GM12878 (cell line): Measurements from ENCODE around the gene HLA-DRB1.
"Not testable (repeated sequence)": the region's sequence is repeated elsewhere in the genome, so short reads cannot be mapped to it uniquely, and the experiment has no call there.

Source experiments
- CHD4 ChIP-seq: fragments of 200-600 bp; sonication (generic); IDR thresholded peaks from 2 replicates; pipeline ENCODE4 v1.6.1; 2016; ENCODE audit warnings: mild to moderate bottlenecking
- EZH2 ChIP-seq: IDR thresholded peaks from 2 replicates; pipeline ENCODE4 v1.6.1; 2012; ENCODE audit warnings: low read depth, mild to moderate bottlenecking, control low read depth, inconsistent platforms, low read length, borderline replicate concordance; ENCODE audit not compliant: control insufficient read depth
- POLR2A ChIP-seq: IDR thresholded peaks from 2 replicates; pipeline ENCODE4 v1.6.1; 2011; ENCODE audit warnings: low read depth, mild to moderate bottlenecking, low read length
- TBL1XR1 ChIP-seq: IDR thresholded peaks from 2 replicates; pipeline ENCODE4 v1.6.1; 2012; ENCODE audit warnings: low read depth, low read length, improper control_type of control experiment
- WRNIP1 ChIP-seq: IDR thresholded peaks from 2 replicates; pipeline ENCODE4 v1.6.1; 2011; ENCODE audit warnings: low read depth, low read length, improper control_type of control experiment, borderline replicate concordance
- YY1 ChIP-seq: IDR thresholded peaks from 2 replicates; pipeline ENCODE4 v1.6.1; 2011; ENCODE audit warnings: low read depth, mild to moderate bottlenecking, low read length
- ZZZ3 ChIP-seq: IDR thresholded peaks from 2 replicates; pipeline ENCODE4 v1.6.1; 2011; ENCODE audit warnings: low read depth; ENCODE audit not compliant: control insufficient read depth, insufficient read length
- TF ChIP-seq, protein P1 (sequence below): fragments of 450-650 bp; IDR thresholded peaks from 2 replicates; pipeline ENCODE4 v1.6.1; 2017; ENCODE audit warnings: antibody characterized with exemption, mild to moderate bottlenecking, moderate library complexity
- TF ChIP-seq, protein P2 (sequence below): IDR thresholded peaks from 2 replicates; pipeline ENCODE4 v1.6.1; 2012; ENCODE audit warnings: low read length, inconsistent platforms
- TF ChIP-seq, protein P3 (sequence below), 3 experiments: IDR thresholded peaks in 2 of 3; conservative IDR thresholded peaks in 1 of 3; 2 replicates each; pipeline ENCODE4 v1.5.1; 2011; ENCODE audit warnings: low read depth in 3 of 3, low read length in 3 of 3, mild to moderate bottlenecking in 3 of 3, control low read depth in 2 of 3, moderate library complexity in 2 of 3, inconsistent platforms in 1 of 3, mixed read lengths in 1 of 3; ENCODE audit not compliant: control insufficient read depth in 2 of 3, insufficient read depth in 1 of 3; ENCODE audit errors: extremely low read depth in 1 of 3

DNA sequence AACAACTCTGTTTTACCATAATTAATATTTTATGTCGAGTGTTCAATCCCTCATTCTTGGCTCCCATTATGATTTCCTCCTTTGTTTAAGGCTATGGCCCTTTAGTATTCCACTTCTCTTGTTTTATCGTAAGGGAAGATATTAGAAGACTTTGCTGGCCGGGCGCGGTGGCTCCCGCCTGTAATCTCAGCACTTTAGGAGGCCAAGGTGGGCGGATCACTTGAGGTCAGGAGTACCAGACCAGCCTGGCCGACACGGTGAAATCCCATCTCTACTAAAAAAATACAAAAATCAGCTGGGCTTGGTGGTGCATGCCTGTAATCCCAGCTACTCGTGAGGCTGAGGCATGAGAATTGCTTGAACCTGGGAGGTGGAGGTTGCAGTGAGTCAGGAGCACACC is 1.1 kb upstream of the HLA-DRB1 start:
- TF ChIP-seq, protein P1, sequence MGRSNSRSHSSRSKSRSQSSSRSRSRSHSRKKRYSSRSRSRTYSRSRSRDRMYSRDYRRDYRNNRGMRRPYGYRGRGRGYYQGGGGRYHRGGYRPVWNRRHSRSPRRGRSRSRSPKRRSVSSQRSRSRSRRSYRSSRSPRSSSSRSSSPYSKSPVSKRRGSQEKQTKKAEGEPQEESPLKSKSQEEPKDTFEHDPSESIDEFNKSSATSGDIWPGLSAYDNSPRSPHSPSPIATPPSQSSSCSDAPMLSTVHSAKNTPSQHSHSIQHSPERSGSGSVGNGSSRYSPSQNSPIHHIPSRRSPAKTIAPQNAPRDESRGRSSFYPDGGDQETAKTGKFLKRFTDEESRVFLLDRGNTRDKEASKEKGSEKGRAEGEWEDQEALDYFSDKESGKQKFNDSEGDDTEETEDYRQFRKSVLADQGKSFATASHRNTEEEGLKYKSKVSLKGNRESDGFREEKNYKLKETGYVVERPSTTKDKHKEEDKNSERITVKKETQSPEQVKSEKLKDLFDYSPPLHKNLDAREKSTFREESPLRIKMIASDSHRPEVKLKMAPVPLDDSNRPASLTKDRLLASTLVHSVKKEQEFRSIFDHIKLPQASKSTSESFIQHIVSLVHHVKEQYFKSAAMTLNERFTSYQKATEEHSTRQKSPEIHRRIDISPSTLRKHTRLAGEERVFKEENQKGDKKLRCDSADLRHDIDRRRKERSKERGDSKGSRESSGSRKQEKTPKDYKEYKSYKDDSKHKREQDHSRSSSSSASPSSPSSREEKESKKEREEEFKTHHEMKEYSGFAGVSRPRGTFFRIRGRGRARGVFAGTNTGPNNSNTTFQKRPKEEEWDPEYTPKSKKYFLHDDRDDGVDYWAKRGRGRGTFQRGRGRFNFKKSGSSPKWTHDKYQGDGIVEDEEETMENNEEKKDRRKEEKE = not testable (repeated sequence)
- TF ChIP-seq POLR2A, TBL1XR1, EZH2, WRNIP1, CHD4, YY1, ZZZ3: not testable (repeated sequence)
- TF ChIP-seq, protein P2, sequence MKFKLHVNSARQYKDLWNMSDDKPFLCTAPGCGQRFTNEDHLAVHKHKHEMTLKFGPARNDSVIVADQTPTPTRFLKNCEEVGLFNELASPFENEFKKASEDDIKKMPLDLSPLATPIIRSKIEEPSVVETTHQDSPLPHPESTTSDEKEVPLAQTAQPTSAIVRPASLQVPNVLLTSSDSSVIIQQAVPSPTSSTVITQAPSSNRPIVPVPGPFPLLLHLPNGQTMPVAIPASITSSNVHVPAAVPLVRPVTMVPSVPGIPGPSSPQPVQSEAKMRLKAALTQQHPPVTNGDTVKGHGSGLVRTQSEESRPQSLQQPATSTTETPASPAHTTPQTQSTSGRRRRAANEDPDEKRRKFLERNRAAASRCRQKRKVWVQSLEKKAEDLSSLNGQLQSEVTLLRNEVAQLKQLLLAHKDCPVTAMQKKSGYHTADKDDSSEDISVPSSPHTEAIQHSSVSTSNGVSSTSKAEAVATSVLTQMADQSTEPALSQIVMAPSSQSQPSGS = not testable (repeated sequence)
- TF ChIP-seq, protein P3, sequence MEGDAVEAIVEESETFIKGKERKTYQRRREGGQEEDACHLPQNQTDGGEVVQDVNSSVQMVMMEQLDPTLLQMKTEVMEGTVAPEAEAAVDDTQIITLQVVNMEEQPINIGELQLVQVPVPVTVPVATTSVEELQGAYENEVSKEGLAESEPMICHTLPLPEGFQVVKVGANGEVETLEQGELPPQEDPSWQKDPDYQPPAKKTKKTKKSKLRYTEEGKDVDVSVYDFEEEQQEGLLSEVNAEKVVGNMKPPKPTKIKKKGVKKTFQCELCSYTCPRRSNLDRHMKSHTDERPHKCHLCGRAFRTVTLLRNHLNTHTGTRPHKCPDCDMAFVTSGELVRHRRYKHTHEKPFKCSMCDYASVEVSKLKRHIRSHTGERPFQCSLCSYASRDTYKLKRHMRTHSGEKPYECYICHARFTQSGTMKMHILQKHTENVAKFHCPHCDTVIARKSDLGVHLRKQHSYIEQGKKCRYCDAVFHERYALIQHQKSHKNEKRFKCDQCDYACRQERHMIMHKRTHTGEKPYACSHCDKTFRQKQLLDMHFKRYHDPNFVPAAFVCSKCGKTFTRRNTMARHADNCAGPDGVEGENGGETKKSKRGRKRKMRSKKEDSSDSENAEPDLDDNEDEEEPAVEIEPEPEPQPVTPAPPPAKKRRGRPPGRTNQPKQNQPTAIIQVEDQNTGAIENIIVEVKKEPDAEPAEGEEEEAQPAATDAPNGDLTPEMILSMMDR (IDR thresholded peaks at IDR 0.05 in 2 of 3, conservative IDR thresholded peaks at IDR 0.05 in 1 of 3; ENCODE audit: control insufficient read depth in 2 of 3, extremely low read depth in 1 of 3, insufficient read depth in 1 of 3, low read depth in 3 of 3, low read length in 3 of 3) = not testable (repeated sequence)
